ENCODE results near the gene C10orf62. TPM values are rescaled to one million over a fixed set of nuclear protein-coding genes. Genes with fewer than 3 reads are reported as not detected.

C10orf62 gene
- total and polyA plus RNA-seq, 9 of the 15 experiments (the other 6 are each of a cell fraction or from before 2014, with no cell fraction given), result not detected

DNA sequence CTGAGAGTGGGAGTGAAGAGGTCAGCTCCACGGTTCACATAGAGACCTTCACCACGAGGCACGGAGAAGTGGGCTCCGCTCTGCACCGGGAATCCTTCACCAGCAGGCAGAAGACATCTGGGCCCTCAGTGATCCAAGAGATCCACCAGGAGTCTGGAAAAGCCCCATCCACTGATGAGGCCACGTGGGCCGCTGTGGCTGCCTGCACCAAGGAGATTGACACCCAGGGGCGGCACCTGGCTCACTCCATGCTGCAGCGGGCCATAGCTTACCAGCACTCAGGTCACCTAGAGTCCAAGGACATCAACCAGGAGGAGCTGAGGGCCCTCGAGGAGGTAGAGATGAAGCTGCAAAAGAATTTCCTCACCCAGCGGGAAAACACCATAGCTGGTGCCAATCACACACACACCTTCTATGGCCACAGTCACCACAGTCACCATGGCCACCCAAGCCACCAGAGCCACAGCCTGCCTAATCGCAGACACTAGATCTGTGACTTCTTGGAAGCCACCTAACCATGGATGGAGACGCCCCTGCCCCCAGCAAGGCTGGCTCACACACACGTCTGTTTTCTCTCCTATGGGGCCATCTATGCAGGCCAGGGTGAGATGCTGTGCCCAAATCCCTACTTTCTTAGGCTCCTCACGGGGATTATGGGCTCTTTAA, 694 bp downstream of the C10orf62 start:
- no peak overlapping the region for H3K4me2 ChIP-seq (ENCODE audit: insufficient read depth, low read length)
- ATAC-seq (no peak), FAIRE-seq (no peak), DNase-seq (ENCODE audit: extremely low read depth in 1 of 4, low spot score in 3 of 4) (no peak)
- H2AFZ ChIP-seq (ENCODE audit: low read depth, low read length), result no peak overlapping the region
- BruUV-seq (replicated peaks), result no TSS peak
- ChIA-PET POLR2A (interaction anchor here (0.8 kb wide), 1 partner anchor 39 kb away, joined by 3 read pairs; no protein-coding TSS in a partner anchor), CTCF (ENCODE audit: low intra/inter-chr PET ratio) (no interaction called here)
- H3K9ac ChIP-seq (ENCODE audit: insufficient read depth in 1 of 2, low read depth in 2 of 2, low read length in 2 of 2), result peak overlapping the region in 1 of 2 experiments; percentile 26; a peak in 1 of 4 replicates
- H3K36me3 ChIP-seq (ENCODE audit: control insufficient read depth, insufficient read depth, low read length), result no peaks in the 10 kb centered on the region
- intact Hi-C loops (cut with micrococcal nuclease) (no loop called here), in situ Hi-C loops (cut with MboI) (no loop called here)
- no peak overlapping the region for H3K27ac ChIP-seq (ENCODE audit: extremely low read depth, low read depth, low read length)
- H3K4me1 ChIP-seq (replicated peaks in 1 of 2; ENCODE audit: control insufficient read depth in 2 of 2, insufficient read depth in 2 of 2, low read length in 2 of 2), result no peaks in the 10 kb centered on the region; a peak in 2 of 5 replicates
- no peaks in the 10 kb centered on the region for H3K79me2 ChIP-seq (ENCODE audit: control insufficient read depth, insufficient read depth, low read length)
- no peaks in the 10 kb centered on the region for H3K9me3 ChIP-seq (replicated peaks; ENCODE audit: control insufficient read depth, insufficient read depth, low read depth, low read length)
- H4K20me1 ChIP-seq (replicated peaks; ENCODE audit: control insufficient read depth, insufficient read depth, low read length), result no peaks in the 10 kb centered on the region
- no peaks in the 10 kb centered on the region for H3K9me1 ChIP-seq (ENCODE audit: control insufficient read depth, insufficient read depth, low read length)
- WGBS (ENCODE audit: insufficient coverage, low coverage, missing lambda C conversion rate), result 42% methylated on average over 15 of the region's 15 CpGs
- H3K27me3 ChIP-seq (ENCODE audit: control insufficient read depth in 2 of 2, insufficient read depth in 2 of 2, low read length in 2 of 2), result no peaks in the 10 kb centered on the region
- H3K4me3 ChIP-seq, result no peak overlapping the region
- TF ChIP-seq SREBF1 (IDR thresholded peaks at IDR 0.05; ENCODE audit: borderline replicate concordance, low read depth, low read length), result no peak
- no peak for TF ChIP-seq NFE2 (IDR thresholded peaks at IDR 0.05; ENCODE audit: low read depth)
- TF ChIP-seq, protein P1, sequence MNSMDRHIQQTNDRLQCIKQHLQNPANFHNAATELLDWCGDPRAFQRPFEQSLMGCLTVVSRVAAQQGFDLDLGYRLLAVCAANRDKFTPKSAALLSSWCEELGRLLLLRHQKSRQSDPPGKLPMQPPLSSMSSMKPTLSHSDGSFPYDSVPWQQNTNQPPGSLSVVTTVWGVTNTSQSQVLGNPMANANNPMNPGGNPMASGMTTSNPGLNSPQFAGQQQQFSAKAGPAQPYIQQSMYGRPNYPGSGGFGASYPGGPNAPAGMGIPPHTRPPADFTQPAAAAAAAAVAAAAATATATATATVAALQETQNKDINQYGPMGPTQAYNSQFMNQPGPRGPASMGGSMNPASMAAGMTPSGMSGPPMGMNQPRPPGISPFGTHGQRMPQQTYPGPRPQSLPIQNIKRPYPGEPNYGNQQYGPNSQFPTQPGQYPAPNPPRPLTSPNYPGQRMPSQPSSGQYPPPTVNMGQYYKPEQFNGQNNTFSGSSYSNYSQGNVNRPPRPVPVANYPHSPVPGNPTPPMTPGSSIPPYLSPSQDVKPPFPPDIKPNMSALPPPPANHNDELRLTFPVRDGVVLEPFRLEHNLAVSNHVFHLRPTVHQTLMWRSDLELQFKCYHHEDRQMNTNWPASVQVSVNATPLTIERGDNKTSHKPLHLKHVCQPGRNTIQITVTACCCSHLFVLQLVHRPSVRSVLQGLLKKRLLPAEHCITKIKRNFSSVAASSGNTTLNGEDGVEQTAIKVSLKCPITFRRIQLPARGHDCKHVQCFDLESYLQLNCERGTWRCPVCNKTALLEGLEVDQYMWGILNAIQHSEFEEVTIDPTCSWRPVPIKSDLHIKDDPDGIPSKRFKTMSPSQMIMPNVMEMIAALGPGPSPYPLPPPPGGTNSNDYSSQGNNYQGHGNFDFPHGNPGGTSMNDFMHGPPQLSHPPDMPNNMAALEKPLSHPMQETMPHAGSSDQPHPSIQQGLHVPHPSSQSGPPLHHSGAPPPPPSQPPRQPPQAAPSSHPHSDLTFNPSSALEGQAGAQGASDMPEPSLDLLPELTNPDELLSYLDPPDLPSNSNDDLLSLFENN (IDR thresholded peaks at IDR 0.05; ENCODE audit: low read depth in 2 of 2, low read length in 2 of 2), result no peak
- no peak for TF ChIP-seq CCAR2 (IDR thresholded peaks at IDR 0.05; ENCODE audit: low read depth, low read length)
- TF ChIP-seq FOXM1 (IDR thresholded peaks at IDR 0.05; ENCODE audit: low read depth), result no peak
- no peak for TF ChIP-seq FOXM1 (CRISPR knock-in tag; IDR thresholded peaks at IDR 0.05; ENCODE audit: low read depth)
- TF ChIP-seq, protein P2, sequence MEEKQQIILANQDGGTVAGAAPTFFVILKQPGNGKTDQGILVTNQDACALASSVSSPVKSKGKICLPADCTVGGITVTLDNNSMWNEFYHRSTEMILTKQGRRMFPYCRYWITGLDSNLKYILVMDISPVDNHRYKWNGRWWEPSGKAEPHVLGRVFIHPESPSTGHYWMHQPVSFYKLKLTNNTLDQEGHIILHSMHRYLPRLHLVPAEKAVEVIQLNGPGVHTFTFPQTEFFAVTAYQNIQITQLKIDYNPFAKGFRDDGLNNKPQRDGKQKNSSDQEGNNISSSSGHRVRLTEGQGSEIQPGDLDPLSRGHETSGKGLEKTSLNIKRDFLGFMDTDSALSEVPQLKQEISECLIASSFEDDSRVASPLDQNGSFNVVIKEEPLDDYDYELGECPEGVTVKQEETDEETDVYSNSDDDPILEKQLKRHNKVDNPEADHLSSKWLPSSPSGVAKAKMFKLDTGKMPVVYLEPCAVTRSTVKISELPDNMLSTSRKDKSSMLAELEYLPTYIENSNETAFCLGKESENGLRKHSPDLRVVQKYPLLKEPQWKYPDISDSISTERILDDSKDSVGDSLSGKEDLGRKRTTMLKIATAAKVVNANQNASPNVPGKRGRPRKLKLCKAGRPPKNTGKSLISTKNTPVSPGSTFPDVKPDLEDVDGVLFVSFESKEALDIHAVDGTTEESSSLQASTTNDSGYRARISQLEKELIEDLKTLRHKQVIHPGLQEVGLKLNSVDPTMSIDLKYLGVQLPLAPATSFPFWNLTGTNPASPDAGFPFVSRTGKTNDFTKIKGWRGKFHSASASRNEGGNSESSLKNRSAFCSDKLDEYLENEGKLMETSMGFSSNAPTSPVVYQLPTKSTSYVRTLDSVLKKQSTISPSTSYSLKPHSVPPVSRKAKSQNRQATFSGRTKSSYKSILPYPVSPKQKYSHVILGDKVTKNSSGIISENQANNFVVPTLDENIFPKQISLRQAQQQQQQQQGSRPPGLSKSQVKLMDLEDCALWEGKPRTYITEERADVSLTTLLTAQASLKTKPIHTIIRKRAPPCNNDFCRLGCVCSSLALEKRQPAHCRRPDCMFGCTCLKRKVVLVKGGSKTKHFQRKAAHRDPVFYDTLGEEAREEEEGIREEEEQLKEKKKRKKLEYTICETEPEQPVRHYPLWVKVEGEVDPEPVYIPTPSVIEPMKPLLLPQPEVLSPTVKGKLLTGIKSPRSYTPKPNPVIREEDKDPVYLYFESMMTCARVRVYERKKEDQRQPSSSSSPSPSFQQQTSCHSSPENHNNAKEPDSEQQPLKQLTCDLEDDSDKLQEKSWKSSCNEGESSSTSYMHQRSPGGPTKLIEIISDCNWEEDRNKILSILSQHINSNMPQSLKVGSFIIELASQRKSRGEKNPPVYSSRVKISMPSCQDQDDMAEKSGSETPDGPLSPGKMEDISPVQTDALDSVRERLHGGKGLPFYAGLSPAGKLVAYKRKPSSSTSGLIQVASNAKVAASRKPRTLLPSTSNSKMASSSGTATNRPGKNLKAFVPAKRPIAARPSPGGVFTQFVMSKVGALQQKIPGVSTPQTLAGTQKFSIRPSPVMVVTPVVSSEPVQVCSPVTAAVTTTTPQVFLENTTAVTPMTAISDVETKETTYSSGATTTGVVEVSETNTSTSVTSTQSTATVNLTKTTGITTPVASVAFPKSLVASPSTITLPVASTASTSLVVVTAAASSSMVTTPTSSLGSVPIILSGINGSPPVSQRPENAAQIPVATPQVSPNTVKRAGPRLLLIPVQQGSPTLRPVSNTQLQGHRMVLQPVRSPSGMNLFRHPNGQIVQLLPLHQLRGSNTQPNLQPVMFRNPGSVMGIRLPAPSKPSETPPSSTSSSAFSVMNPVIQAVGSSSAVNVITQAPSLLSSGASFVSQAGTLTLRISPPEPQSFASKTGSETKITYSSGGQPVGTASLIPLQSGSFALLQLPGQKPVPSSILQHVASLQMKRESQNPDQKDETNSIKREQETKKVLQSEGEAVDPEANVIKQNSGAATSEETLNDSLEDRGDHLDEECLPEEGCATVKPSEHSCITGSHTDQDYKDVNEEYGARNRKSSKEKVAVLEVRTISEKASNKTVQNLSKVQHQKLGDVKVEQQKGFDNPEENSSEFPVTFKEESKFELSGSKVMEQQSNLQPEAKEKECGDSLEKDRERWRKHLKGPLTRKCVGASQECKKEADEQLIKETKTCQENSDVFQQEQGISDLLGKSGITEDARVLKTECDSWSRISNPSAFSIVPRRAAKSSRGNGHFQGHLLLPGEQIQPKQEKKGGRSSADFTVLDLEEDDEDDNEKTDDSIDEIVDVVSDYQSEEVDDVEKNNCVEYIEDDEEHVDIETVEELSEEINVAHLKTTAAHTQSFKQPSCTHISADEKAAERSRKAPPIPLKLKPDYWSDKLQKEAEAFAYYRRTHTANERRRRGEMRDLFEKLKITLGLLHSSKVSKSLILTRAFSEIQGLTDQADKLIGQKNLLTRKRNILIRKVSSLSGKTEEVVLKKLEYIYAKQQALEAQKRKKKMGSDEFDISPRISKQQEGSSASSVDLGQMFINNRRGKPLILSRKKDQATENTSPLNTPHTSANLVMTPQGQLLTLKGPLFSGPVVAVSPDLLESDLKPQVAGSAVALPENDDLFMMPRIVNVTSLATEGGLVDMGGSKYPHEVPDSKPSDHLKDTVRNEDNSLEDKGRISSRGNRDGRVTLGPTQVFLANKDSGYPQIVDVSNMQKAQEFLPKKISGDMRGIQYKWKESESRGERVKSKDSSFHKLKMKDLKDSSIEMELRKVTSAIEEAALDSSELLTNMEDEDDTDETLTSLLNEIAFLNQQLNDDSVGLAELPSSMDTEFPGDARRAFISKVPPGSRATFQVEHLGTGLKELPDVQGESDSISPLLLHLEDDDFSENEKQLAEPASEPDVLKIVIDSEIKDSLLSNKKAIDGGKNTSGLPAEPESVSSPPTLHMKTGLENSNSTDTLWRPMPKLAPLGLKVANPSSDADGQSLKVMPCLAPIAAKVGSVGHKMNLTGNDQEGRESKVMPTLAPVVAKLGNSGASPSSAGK (IDR thresholded peaks at IDR 0.05), result no peak

All from K562 (cell line).